Left cardiac atrium (tissue), 4 donors: ENCODE data around the gene GRID2. TPM values are rescaled to one million over a fixed set of nuclear protein-coding genes. Genes with fewer than 3 reads are reported as not detected.
"Not testable (repeated sequence)": the region's sequence is repeated elsewhere in the genome, so short reads cannot be mapped to it uniquely, and the experiment has no call there.

Experiments used
- ATAC-seq, 2 donors: fragments of 200-7000 bp; cut with Tn5 transposase; one replicate each; pipeline ENCODE4 v1.9.1; 2020; ENCODE audit warnings: mild to moderate bottlenecking in 2 of 2, moderate library complexity in 2 of 2
- DNase-seq: peaks from one replicate; pipeline ENCODE4 v3.0.0-alpha.2; 2020
- intact Hi-C, 2 donors: fragments of 100-400 bp; cut with DNase I; formaldehyde crosslinking; loops; one replicate each; pipeline versions ENCODE4 v1.14.1 to v1.15.1; 2022 to 2023
- total RNA-seq, 2 donors: library from RNA; stranded (reverse); fragmentation: NEBNext Ultra II Directional; extraction: Animal tissue kit (Norgen Biotek cat#: 25700); gene quantifications; one replicate each; pipeline ENCODE4 v1.2.1, GENCODE V29; 2021
- donor health status: DM: no; HTN: yes; CAD: no.
- donor health status: DM: no; HTN: yes; CAD: no; lungs with severe emphysema.
- donor health status: DM: yes; HTN: yes; CAD: no.
- donor health status: Dilated cardiomyopathy.

Gene GRID2
- total RNA-seq, 2 donors from 2014 or later, result 0.42 to 1.1 TPM

DNA sequence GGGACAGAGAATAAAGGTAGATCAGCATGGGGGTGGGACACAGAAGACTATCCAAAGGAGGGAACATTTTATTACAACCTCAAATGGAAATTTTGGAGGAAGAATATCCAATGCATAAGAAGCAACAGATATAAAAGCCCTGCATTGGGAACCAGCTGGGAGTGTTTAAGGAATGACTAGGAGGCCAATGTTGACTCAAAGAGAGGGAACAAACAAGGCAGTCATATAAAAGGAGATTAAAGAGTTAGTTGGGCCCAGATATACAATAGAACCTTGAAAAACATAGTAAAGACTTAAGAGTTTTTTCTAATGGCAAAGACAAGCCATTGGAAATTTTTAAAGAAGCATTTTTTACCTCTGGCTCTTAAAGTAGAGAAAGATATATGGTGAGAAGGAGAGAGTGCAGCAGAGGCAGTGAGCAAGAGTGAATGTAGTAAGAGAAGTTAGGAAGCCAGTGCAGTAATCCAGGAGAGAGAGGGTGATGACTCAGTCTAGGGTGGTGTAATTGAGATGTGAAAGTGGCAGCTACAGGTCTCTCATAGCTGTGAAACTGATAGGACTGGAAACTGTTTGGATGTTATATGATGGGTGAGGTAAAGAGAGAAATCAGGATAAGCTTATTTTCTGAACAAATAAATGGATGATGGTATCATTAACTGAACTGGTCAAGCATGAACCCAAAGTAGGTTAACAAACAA, 1342.6 kb downstream of the GRID2 start:
- no peak for DNase-seq
- intact Hi-C loops, result no loop called here
- ATAC-seq, result no peak

DNA sequence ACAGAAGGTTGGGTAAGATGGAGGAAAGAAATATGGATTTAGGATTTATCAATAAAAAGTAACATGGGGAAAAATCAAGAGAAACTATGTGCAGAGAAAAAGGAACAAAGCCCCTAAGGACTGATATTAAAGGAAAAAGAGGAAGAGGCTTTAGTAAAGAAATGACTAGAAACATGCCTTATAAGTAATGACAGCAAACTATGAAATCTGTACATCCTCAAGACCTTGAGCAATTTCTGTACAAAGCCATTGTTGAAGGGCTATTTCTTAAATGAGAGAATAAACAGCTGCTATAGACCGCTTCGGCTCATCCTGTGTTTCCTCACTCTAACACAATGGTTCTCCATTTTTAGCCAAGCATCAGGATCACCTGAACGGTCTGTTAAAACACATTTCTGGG, 1344.5 kb downstream of the GRID2 start:
- intact Hi-C loops, result no loop called here
- ATAC-seq (no peak), DNase-seq (no peak)

DNA sequence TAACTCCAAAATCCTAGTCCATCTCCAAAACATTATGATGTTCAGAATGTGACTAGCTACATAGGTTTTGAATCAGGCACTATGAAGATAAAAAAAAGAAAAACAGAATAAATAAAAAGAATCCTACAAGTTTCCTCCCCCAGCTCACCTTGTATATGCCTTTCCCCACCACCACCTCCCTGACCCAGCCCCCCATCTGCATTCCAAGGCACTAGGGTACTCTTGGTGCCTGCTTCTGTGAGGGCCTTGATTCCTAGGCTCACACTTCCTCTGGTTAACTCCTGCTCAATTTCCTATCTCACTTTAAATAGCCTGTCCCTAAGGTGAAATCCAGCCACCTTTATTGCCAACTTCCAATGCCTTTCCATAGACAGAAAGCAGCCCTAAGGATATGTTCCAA, 1346.1 kb downstream of the GRID2 start:
- DNase-seq (no peak), ATAC-seq (no peak)
- intact Hi-C loops, result no loop called here

DNA sequence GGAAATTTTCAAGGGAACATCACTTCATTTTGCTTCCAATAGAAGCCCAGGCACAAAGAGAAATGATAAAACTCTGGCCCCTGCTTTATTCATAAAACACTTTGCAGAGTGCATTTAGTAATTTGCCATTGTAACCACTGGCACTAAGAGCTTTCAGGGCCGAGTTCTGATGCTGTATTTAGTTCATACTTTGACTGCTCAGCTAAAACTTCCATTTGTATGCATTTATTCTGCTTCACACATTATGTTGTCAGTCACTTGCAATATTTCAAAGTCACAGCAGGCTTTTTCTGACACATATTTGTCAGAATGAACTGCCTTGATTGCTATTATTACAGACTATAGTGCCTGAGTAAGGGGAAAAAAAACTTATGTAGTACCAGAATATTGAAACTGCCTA, 1350.4 kb downstream of the GRID2 start:
- no peak for ATAC-seq
- intact Hi-C loops, result no loop called here
- no peak for DNase-seq

DNA sequence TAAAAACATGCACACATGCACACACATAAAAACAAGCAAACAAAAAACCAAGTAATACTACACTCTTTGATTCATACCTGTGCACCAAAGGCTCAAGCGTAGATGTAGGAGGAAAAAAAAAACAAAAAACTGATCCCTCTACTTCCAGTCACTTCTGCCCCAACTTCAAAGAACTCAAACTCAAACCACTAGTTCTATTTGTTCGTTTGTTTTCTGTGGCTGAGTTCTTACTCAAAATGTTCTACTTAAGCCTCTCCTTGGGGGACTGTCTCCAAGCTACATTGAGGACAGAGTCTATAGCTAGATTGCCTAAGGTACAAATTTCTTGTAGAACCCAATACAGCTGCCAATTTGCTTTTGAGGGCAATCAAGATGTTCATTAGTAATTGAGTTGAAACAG, 1353.8 kb downstream of the GRID2 start:
- DNase-seq (no peak), ATAC-seq (no peak)
- intact Hi-C loops, result no loop called here

DNA sequence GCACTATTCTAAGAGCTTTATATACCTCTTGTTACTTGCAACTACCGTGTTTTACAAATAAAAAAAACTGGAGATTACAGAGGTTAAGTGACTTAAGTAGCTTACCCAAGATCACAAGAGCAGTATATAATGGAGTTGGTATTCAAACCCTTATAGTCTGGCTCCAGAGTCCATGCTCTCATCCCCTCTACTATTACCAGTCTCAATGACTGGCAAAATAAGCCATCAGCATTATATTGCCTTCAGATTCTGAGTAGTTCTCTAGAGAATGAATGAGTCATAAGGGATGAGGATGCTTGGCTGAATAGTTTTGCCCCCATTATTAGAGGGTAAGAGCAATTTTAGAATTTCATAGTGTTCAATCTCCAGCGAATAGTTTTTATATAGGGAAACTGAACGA, 1354.7 kb downstream of the GRID2 start:
- DNase-seq, result no peak
- intact Hi-C loops, result no loop called here
- ATAC-seq, result no peak

DNA sequence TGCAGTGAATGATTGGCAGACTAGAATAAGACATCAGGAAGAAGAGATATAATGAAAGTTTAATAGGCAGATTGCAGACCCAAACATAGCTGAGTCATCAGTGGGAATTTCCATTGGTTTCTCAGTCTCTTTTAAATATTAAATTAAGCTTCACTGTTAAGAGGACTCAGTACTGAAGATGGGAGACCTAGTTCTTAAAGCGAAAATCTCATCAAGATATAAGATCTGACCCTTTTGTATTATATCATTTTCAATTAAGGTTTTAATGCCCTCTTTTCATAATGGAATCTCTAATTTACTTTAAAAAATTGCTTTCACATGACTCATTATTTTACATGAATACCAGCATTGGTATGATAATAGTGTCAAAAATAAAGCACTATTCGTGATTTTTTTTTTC, 1355.9 kb downstream of the GRID2 start:
- DNase-seq, result no peak
- ATAC-seq, result no peak
- intact Hi-C loops, result no loop called here

DNA sequence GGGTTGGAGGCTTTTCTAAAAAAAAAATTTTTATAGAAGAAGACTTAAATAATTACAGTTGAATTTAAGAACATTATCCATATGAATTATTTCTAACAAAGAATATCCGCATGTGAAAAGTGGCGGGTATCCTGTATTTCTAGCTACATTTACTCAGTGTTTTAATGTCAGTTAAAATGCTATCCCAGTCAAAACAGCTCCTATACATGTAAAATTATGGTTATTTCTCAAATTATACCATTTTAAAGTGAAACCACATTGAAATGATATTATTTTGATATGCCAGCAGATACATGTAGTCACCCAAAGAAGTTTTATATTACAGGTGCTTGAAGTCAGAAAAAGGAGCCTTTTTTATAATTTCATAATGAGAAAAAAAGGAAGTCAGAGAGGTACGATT, 1356.3 kb downstream of the GRID2 start:
- no peak for DNase-seq
- intact Hi-C loops, result no loop called here
- no peak for ATAC-seq

DNA sequence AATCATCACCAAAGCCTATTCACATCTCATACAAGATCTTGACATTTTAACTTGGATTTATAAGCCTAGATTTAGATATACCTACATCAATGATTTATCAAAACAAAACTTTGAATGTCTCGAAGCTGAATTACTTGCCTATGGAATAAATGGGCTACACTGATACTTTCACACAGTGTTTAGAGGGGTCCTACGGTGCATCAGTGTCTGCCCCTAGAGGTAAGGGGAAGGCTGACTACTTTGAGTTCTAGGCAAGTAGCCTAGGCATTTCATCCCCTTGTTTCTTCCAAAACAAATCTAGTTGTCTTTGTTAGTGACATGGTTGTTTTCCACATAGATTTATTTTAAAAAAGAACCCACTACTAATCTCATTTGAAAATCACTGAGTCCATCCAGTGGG, 1366.7 kb downstream of the GRID2 start:
- ATAC-seq (no peak), DNase-seq (no peak)
- intact Hi-C loops, result no loop called here

DNA sequence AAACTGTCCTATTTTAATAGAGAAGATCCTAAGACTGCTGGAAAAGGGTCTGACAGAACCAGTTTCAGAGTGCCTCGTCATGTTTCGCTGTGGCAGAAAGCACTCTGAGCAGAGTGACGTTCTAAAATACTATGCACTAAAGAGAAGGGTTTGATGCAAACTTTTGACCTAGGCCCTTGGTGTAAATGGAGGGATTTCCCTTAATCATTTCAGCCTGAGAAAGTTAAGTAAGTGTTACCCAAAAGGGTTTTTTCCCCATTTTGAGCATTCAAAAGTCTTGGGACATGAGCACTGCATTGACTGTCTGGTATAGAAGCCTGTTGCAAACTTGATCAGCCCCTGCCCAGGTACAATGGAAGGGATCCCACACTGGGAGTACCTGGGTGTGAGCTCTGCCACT, 1367.3 kb downstream of the GRID2 start:
- intact Hi-C loops, result no loop called here
- ATAC-seq (no peak), DNase-seq (no peak)

DNA sequence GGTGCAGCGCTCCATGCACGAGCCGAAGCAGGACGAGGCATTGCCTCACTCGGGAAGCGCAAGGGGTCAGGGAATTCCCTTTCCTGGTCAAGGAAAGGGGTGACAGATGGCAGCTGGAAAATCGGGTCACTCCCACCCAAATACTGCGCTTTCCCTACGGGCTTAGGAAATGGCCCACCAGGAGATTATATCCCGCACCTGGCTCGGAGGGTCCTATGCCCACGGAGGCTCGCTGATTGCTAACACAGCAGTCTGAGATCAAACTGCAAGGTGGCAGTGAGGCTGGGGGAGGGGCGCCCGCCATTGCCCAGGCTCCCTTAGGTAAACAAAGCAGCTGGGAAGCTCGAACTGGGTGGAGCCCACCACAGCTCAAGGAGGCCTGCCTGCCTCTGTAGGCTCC, 1373.2 kb downstream of the GRID2 start:
- ATAC-seq, intact Hi-C loops: not testable (repeated sequence)

DNA sequence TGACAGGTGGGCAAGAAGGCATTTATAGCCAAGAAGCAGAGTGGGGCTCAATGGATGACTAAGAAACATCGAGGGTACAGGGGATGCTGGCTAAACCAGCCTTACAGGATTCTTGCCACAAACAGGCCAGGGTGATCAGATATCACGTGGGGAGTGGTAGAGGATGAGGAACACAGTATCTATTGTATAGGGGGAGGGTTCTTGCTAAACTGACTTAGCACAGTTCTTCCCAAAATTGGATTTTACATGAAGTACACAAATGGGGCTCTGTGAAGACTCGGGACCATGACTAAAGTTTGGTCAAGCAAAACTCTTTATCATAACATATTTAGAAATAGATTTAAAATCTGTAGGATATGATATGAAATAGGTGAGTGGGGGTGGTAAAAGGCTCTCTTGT, 1380.8 kb downstream of the GRID2 start:
- DNase-seq (no peak), ATAC-seq (no peak)
- intact Hi-C loops, result no loop called here

More for the DNA sequence above, 1373.2 kb downstream of the GRID2 start:
- not testable (repeated sequence) for DNase-seq

DNA sequence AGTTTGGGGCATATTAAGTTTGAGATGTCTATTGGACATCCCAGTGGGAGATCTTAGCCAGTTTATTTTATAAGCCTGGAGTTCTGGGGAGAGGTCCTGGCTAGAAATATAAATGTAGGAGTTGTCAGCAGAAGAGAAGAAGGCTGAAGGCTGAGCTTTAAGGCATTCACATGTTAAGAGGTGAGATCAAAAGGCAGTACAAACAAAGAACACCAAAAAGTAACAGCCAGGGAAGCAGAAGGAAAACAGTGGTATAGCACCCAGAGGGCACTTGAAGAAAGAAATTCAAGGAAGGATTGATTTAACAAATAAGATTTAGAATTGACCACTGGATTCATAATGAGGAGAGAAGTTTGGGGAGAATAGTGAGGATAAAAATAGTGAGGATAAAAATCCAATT, 1383.5 kb downstream of the GRID2 start:
- intact Hi-C loops, result no loop called here
- ATAC-seq (no peak), DNase-seq (no peak)

DNA sequence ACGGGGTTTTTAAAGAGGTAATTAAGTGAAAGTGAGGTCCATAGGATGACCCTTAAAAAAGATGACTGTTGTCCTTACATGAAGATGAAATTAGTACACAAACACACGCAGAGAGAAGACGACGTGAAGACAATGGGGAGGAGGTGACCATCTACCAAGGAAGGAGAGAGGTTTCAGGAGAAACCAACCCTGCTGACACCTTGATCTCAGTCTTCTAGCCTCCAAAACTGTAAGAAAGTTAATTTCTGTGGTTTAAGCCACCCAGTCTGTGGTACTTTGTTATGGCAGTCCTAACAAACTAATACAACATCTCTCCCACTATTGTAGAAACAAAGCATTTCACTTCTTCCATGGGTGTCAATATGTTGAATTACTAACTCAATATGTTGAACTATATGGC, 1385.2 kb downstream of the GRID2 start:
- no peak for ATAC-seq
- intact Hi-C loops, result no loop called here
- no peak for DNase-seq

DNA sequence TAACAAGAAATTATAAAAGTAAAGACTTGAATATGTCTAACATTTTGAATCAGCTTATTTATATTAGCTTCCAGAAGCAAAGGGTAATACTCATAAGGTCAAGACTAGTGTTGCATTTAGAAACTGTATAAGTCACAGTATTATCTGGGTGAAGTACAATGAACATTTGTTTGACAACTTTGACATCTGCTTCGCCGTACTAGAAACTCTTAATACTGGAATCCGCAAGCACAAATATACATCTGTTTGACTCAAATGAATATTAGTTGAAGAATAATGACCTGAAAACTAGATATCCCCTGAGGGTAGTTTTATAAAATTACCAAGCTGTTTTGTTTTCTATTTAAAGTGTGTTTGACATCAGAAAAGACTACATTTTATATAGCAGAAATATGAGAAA, 1389.4 kb downstream of the GRID2 start:
- ATAC-seq, result no peak
- no peak for DNase-seq
- intact Hi-C loops, result no loop called here

DNA sequence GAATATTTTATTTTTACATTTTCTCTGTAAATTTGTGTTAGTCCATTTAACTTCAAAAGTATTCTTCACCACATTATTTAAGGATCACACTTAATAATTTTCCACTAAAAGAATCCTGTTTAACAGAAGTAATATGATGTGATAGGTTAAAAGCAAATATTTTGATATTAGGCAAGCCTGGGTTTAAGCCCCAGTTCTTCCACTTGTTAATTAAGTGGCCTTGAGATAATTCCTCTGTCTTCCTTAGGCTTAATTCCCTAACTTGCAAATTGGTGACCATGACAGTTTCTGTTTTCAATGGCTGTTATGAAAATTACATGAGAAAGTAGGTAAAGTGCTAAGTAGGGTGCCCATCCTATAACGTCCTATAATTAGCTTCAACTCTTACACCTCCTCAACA, 1394.9 kb downstream of the GRID2 start:
- intact Hi-C loops, result no loop called here
- DNase-seq, result no peak

DNA sequence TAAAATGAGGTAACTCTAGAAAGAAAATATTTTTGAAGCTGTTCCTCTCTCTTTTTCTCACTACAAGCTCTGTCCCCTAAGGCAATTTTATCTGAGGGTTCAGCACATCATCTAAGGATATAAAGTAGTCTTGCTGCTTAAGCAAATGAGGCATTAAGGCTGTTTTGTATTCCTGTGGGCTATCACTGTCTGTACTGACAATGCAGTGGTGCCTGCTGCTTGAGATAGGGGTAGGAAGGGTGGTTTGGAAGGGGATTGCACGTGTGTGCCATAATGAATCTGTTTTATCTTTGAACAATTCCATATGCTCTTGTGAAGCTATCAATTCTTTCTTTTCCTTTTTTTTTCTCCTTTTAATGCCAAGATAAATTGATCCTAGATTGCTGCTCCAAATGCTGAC, 1396.8 kb downstream of the GRID2 start:
- intact Hi-C loops, result no loop called here

More for the DNA sequence above, 1394.9 kb downstream of the GRID2 start:
- no peak for ATAC-seq

DNA sequence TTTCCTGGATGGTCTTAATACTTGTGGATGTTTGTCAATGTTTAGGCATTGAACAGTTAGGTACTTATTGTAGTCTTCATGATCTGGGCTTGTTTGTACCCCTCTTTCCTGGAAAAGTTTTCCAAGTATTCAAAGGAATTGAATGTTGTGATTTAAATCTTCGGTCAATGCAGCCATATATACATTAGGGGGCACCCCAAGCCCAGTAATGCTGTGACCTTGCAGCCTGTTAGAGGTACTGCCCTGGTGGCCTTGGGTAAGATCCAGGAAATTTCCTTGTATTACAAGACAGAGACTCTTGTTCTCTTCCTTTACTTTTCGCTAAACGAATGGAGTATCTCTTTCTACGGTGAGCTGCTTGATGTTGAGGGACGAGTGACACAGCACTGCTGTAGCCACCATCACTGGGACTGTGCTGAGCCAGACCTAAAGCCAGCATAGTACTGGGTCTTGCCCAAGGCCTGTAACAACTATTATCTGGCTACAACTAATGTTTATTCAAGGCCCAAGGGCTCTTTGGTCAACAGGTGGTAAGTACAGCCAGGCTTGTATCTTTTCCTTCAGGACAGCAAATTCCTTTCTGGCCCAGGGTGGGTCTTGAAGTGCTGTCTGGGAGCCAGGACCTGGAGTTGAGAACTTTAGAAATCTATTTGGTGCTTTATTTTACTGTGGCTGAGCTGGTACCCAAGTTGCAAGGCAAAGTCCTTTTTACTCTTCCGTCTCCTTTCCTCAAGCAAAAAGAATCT, 1406.5 kb downstream of the GRID2 start:
- intact Hi-C loops, result no loop called here
- DNase-seq (no peak), ATAC-seq (no peak)

More for the DNA sequence above, 1396.8 kb downstream of the GRID2 start:
- no peak for ATAC-seq
- DNase-seq, result no peak

DNA sequence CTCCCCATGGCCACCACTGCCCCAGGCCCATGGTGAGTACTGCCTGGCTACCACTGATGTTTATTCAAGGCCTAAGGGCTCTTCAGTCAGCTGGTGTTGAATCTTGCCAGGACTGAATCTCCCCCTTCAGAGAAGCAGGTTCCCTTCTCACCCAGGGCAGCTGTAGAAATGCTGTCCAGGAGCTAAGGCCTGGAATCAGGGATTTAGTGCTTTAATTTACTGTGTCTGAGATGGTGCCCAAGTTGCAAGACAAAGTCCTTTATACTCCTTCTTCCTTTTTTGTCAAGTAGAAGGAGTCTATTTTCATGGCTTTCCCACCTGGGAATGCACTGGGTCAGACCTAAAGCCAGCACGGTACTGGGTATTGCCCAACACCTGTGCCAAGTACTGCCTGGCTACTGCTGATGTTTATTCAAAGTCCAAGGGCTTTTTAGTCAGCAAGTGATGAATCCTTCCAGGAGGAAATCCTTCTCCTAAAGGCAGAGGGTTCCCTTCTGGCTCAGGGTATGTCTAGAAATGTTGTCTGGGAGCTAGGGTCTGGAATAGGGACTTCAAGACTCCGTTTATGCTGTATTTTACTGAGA, 1407.2 kb downstream of the GRID2 start:
- intact Hi-C loops, result no loop called here
- ATAC-seq, result no peak
- no peak for DNase-seq

DNA sequence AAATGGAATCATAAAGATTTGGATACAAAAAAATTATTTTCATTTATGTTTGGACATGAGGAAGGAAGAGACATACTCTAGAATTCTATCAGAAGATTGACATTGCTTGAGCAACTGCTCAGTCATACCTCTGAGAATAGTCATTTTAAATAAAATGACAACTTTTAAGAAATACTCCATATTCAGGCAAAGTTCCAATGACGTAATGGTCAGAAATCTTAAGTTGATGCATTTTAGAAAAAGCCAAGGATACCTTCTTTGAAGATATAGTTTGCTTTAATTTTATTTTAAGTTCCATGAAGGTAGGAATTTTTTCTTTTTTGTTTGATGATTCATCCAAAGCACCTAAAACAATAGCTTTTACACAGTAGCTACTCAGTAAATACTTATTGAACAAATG, 1414.5 kb downstream of the GRID2 start:
- ATAC-seq, result no peak
- intact Hi-C loops, result no loop called here
- no peak for DNase-seq

DNA sequence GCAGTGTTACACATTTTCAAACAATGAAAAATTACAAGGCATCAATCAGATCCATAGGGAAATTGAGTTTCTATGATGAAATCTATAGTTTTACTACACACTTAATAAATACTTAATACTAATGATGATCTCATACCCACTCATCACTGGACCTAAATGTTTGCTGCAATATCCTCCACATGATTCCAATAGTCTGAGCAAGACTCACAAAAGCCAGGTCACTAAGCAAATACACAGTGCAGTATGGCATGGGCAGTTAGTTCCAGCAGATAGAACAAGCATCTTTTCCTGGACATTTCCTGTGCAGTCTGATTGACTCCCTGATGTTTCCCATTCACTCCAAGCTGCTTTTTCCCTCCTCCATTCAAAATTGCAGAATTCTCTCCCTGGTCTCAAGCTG, 1415.8 kb downstream of the GRID2 start:
- intact Hi-C loops, result no loop called here
- DNase-seq, result no peak
- no peak for ATAC-seq
